Activated T-cell treated with anti-CD3 and anti-CD28 coated beads, Interleukin-2, amount 50 U/mL, for 72 hours (primary cell): ENCODE results near the gene RYR2. TPM values are rescaled to one million over a fixed set of nuclear protein-coding genes. Genes with fewer than 3 reads are reported as not detected.

Experiments used
- ATAC-seq, 2 donors: fragments of 150-1000 bp; cut with Tn5 transposase; replicated peaks in 1 of 2; 2 replicates each; pipeline ENCODE4 v1.10.0; 2021; ENCODE audit warnings: moderate library complexity in 2 of 2, mild to moderate bottlenecking in 1 of 2
- DNase-seq, 2 donors: peaks; one replicate each; pipeline ENCODE4 v3.0.0; 2021 to 2022; ENCODE audit warnings: mixed read lengths in 1 of 2
- H3K27ac Mint-ChIP-seq: one replicate; pipeline ENCODE4 v1.8.0; 2022; ENCODE audit warnings: mild to moderate bottlenecking, moderate library complexity, mixed read lengths
- H3K27me3 Mint-ChIP-seq: one replicate; pipeline ENCODE4 v1.8.0; 2022; ENCODE audit warnings: low read depth, mixed read lengths
- H3K36me3 Mint-ChIP-seq, 2 donors: one replicate each; pipeline ENCODE4 v1.8.0; 2022; ENCODE audit warnings: mixed read lengths in 2 of 2, mild to moderate bottlenecking in 1 of 2; ENCODE audit not compliant: insufficient read depth in 2 of 2
- H3K4me1 Mint-ChIP-seq: one replicate; pipeline ENCODE4 v1.8.0; 2022; ENCODE audit warnings: low read depth, mixed read lengths
- H3K4me3 Mint-ChIP-seq, 2 donors: one replicate each; pipeline ENCODE4 v1.8.0; 2022; ENCODE audit warnings: mild to moderate bottlenecking in 2 of 2, mixed read lengths in 2 of 2, moderate library complexity in 2 of 2
- H3K9me3 Mint-ChIP-seq, 2 donors: one replicate each; pipeline ENCODE4 v1.8.0; 2022; ENCODE audit warnings: mixed read lengths in 2 of 2
- total RNA-seq, 2 donors: library from RNA; stranded (reverse); gene quantifications; one replicate each; pipeline ENCODE4 v1.2.3, GENCODE V29; 2022

Gene RYR2
- total RNA-seq, result under 1 TPM; 0.02 to 0.19 TPM

DNA sequence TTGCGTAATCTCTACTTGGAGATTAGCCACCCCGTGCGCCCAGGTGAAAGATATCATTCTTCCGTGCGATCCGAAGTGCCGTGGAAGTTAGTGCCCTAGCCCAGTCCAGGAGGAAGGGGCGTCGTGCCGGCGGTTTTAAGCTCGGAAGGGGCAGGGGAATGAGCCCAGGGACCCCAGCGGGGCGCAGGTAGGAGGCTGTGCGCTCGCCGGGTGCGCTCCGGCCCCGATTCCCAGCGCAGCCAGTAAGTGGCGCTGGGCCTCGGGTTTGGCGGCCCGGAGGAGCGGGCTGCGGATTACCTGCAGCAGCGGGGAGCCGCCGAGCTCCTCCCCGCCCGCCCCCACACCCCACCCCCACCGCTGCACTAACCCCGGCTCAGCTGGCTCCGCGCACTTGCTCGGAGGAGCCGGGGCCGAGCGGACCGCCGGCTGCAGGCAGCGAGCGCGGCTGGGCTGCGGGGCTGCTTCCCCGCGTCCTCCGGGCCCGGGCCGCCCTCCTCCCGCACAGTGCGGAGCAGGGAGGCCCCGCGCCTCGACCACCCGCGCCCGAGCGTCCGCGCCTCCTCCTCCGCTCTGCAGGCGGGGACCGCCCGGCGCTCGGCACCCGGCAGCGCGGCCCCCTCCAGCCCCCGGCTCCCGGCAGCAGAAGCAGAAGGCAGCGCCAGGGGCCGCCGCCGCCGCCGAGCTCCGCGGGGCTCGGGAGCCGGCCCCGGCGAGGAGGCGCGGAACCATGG lies at the start of gene RYR2:
TSS of gene RYR2 (plus strand) at position 390 of the 731 bp plus-strand sequence. CDS start at position 728, 338 bp downstream.
- Mint-ChIP-seq H3K4me3 (peak within 1 kb of the TSS; percentile 73 to 74), H3K9me3 (no peaks in the 10 kb centered on the region), H3K27me3 (peaks cover 30% of the 10 kb centered on the region), H3K36me3 (no peaks in the 10 kb centered on the region), H3K27ac (peak within 1 kb of the TSS; percentile 35), H3K4me1 (peaks cover 10% of the 10 kb centered on the region)
- DNase-seq (peak; percentile 18 to 21), ATAC-seq (peak; percentile 51 to 55)

DNA sequence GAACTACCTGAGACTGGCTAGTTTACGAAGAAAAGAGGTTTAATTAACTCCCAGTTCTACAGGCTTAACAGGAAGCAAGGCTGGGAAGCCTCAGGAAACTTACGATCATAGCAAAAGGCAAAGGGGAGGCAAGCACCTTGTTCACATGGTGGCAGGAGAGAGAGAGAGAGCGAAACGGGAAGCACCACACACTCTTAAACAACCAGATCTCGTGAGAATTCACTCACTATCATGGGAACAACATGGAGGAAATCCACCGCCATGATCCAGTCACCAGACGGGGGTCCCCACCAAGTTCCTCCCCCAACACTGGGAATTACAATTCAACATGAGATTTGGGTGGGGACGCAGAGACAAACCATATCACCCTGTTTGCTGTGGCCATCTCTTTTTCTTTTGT lies 49.5 kb upstream of the RYR2 start:
- H3K4me3 Mint-ChIP-seq, result no peak overlapping the region
- no peaks in the 10 kb centered on the region for H3K36me3 Mint-ChIP-seq
- DNase-seq, result no peak
- H3K4me1 Mint-ChIP-seq, result no peaks in the 10 kb centered on the region
- H3K27me3 Mint-ChIP-seq, result peaks cover 4% of the 10 kb centered on the region
- no peak for ATAC-seq
- peaks cover 7 to 8% of the 10 kb centered on the region in 2 donors for H3K9me3 Mint-ChIP-seq
- H3K27ac Mint-ChIP-seq, result no peak overlapping the region

DNA sequence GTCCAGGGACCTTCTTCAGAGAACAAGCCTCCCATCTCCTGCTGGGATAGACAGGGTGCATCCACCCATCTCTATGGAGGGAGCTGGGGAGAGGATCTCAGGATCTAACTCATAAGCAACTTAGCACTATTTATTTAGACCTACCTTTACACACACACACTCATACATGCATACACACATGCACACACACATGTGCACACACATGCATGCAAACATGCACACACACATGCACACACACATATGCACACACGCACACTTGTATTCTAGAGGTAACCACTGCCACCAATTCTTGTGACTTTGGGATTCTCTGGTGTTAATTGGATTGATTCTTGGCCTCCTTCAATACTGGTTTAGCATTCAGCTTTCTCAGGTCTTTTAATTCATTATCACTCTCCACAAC lies 47.5 kb upstream of the RYR2 start:
- Mint-ChIP-seq H3K4me3 (no peak overlapping the region), H3K9me3 (peaks cover 4 to 6% of the 10 kb centered on the region in 2 donors), H3K36me3 (no peaks in the 10 kb centered on the region), H3K27me3 (peaks cover 4% of the 10 kb centered on the region), H3K27ac (no peak overlapping the region), H3K4me1 (no peaks in the 10 kb centered on the region)
- ATAC-seq, result no peak
- no peak for DNase-seq

DNA sequence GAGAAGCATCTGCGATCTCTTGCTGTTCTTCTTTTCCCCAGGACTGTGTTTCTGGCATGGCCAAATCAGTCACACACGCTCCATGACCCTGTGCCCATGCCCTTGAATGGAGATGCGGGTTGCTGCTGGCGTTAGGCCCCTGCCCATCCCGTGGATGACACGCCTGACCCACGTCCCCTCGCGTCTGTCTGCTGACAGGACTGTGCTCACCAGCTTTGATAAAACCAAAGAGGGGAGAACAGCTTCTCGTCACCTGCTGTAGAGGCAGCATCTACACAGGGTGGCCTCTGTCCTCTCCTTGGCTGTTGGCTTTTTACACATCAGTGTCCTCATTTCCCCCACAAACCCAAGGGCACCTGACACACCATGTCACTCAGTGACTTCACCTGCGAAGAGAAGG lies 44.6 kb upstream of the RYR2 start:
- Mint-ChIP-seq H3K36me3 (no peaks in the 10 kb centered on the region), H3K27me3 (peaks cover 1% of the 10 kb centered on the region), H3K9me3 (peaks cover 0 to 3% of the 10 kb centered on the region in 2 donors), H3K4me3 (no peak overlapping the region), H3K27ac (no peak overlapping the region), H3K4me1 (no peaks in the 10 kb centered on the region)
- DNase-seq, result no peak
- ATAC-seq, result no peak

DNA sequence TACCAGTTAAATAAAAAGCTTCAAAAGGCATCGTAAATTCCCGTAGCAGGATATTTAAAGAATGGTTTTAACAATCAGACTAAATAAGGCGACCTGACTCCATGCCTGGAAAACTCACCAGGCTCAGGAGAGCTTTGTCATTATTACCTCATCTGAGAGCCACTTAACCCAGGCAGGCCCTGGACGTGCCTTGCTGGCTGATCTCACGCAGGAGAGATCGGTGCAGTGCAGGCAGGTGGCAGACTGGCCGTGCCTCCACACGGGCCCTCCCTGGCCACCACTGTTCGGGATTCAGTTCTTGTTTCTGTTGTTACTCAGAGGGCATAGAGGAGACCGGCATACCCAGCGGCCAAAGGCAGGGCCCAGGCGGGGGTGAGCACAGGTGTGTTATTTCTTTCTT lies 44.1 kb upstream of the RYR2 start:
- no peaks in the 10 kb centered on the region for H3K27me3 Mint-ChIP-seq
- no peaks in the 10 kb centered on the region for H3K4me1 Mint-ChIP-seq
- H3K27ac Mint-ChIP-seq, result no peak overlapping the region
- H3K9me3 Mint-ChIP-seq, result peaks cover 0 to 2% of the 10 kb centered on the region in 2 donors
- ATAC-seq (no peak), DNase-seq (no peak)
- no peak overlapping the region for H3K4me3 Mint-ChIP-seq
- no peaks in the 10 kb centered on the region for H3K36me3 Mint-ChIP-seq

DNA sequence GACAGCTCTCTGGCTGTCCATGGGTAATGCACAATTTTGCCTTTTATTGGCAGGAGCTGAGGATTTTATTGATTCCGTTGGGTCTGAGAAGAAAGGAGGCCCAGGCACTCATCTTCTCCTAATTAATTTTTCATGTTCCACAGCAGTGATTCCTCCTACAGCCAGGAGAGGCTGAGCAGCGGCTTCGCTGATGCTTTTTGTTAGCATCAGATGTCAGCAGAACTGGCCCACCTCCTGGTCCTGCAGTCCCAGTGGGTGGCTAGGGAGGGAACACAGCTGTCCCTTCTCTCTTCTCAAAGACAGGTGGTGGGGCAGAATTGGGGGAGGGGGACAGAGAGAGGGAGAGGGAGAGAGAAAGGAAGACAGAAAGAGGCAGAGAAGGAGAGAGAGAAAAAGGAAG lies 43.4 kb upstream of the RYR2 start:
- Mint-ChIP-seq H3K36me3 (no peaks in the 10 kb centered on the region), H3K4me1 (no peaks in the 10 kb centered on the region), H3K27ac (no peak overlapping the region), H3K4me3 (no peak overlapping the region), H3K9me3 (peaks cover 0 to 2% of the 10 kb centered on the region in 2 donors), H3K27me3 (no peaks in the 10 kb centered on the region)
- DNase-seq (no peak), ATAC-seq (no peak)

DNA sequence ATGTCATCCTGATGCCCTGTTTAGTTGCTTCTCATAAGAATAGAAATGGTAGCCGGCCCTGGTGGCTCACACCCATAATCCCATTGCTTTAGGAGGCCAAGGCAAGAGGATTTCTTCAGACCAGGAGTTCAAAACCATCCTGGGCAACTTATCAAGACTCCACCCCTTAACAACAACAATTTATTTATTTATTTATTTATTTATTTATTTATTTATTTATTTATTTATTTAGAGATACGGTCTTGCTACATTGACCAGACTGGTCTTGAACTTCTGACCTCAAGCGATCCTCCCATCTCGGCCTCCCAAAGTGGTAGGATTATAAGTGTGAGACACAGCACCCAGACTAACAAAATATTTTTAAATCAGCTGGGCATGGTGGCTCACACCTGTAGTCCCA lies 41.8 kb upstream of the RYR2 start:
- peaks cover 0 to 2% of the 10 kb centered on the region in 2 donors for H3K9me3 Mint-ChIP-seq
- no peaks in the 10 kb centered on the region for H3K36me3 Mint-ChIP-seq
- DNase-seq, result no peak
- no peak for ATAC-seq
- no peaks in the 10 kb centered on the region for H3K27me3 Mint-ChIP-seq
- no peaks in the 10 kb centered on the region for H3K4me1 Mint-ChIP-seq
- H3K27ac Mint-ChIP-seq, result no peak overlapping the region
- H3K4me3 Mint-ChIP-seq, result no peak overlapping the region

DNA sequence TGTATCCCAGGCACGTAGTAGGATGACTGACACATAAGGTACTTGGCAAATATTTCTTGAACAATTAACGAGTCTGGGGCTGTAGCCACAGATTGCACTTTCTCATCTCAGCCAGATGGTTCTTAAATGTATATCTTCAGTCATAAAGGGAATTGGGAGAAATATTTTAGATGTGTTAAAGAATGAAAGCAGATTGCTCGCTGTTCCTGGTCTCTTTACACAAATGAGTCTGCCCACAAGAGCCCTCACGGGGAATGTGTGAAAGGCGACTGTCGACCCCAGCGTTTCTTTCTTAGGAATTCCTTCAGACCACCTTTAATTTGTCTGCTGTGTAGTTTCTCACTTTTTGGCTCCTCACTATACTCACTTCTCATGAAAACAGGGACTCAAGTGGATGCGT lies 38.5 kb upstream of the RYR2 start:
- DNase-seq (no peak), ATAC-seq (no peak)
- Mint-ChIP-seq H3K36me3 (no peaks in the 10 kb centered on the region), H3K27me3 (no peaks in the 10 kb centered on the region), H3K4me3 (no peak overlapping the region), H3K9me3 (peaks cover 0 to 2% of the 10 kb centered on the region in 2 donors), H3K27ac (no peak overlapping the region), H3K4me1 (no peaks in the 10 kb centered on the region)

DNA sequence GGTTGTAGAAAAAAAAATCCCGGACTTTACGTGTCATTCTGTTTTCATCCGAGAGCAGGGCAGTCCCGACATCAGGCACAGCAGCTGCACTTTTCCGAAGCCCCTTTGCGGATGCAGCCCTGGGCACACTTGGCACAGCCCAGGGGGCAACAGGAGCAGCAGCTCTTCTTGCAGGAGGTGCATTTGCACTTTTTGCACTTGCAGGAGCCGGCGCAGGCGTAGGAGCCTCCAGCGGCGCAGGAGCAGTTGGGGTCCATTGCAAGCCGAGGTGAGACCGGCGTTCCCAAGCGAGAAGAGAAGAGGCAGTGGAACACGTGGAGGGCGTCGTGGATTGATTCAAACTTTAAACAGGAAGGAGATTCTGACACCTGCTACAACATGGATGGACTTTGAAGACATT lies 37.9 kb upstream of the RYR2 start, which contains the start of gene MT1HL1:
TSS of gene MT1HL1 (minus strand) at position 326 of the 400 bp plus-strand sequence. CDS start at position 257, 69 bp downstream.
- no peaks in the 10 kb centered on the region for H3K4me1 Mint-ChIP-seq
- H3K36me3 Mint-ChIP-seq, result no peaks in the 10 kb centered on the region
- ATAC-seq, result no peak
- no peak for DNase-seq
- H3K9me3 Mint-ChIP-seq, result peaks cover 0 to 2% of the 10 kb centered on the region in 2 donors
- no peak within 1 kb of the TSS for H3K27ac Mint-ChIP-seq
- H3K27me3 Mint-ChIP-seq, result peaks cover 2% of the 10 kb centered on the region
- H3K4me3 Mint-ChIP-seq, result no peak within 1 kb of the TSS

DNA sequence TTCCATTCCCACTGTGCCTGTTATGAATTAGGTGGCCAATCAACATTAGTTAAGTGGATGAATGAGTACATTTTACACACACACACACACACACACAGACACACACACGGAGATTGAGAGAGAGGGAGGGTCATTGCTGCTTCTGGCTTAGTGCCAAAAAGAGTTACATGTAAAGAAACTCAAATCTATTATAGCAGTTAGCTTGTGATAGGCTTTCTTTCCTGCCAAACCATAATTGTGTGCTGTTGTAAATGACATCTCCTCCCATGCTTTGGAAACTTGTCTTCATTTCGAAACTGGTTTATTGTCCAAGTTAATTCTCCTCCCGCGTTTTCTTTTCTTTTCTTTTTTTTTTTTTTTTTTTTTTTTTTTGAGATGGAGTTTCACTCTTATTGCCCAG lies 36.3 kb upstream of the RYR2 start:
- Mint-ChIP-seq H3K4me1 (no peaks in the 10 kb centered on the region), H3K27ac (no peak overlapping the region), H3K4me3 (no peak overlapping the region), H3K36me3 (no peaks in the 10 kb centered on the region), H3K9me3 (peaks cover 0 to 2% of the 10 kb centered on the region in 2 donors), H3K27me3 (peaks cover 6% of the 10 kb centered on the region)
- DNase-seq, result no peak
- no peak for ATAC-seq

DNA sequence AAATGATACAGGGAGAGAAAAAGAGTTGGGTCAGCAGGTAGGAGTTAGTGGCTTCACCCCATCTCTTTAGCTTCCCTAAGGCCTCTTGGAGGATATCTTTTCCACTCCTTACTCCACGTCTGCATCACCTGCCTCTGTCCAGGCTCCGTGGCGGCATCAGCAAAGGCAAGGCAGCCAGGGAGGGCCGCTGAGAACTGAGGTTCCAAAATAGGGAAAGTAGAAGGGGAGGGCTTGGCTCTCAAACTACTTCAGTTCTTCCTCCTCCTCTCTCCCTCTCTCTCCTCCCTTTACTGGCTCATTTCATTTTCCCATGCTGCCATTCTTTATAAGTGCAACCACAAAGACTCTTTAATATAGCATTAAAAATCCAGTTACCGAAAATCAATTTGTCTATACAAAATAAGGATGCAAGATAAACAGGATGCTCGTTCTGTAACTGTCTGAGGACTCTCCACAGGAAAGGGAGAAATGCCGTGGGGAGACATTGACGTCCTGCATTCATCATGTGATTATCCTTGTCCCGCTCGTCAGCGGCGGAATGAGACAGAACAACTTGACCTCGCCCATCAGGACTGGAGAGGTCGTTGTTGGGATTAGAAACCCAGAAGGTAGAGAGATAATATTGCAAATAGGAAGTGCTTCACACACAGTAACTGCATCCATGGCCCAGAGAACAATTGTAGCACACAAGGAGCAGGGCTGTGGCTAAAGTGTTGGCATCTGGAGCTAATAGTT lies 34.7 kb upstream of the RYR2 start:
- no peaks in the 10 kb centered on the region for H3K9me3 Mint-ChIP-seq
- ATAC-seq (no peak), DNase-seq (no peak)
- H3K36me3 Mint-ChIP-seq, result no peaks in the 10 kb centered on the region
- no peaks in the 10 kb centered on the region for H3K4me1 Mint-ChIP-seq
- peaks cover 6% of the 10 kb centered on the region for H3K27me3 Mint-ChIP-seq
- H3K27ac Mint-ChIP-seq, result no peak overlapping the region
- no peak overlapping the region for H3K4me3 Mint-ChIP-seq

DNA sequence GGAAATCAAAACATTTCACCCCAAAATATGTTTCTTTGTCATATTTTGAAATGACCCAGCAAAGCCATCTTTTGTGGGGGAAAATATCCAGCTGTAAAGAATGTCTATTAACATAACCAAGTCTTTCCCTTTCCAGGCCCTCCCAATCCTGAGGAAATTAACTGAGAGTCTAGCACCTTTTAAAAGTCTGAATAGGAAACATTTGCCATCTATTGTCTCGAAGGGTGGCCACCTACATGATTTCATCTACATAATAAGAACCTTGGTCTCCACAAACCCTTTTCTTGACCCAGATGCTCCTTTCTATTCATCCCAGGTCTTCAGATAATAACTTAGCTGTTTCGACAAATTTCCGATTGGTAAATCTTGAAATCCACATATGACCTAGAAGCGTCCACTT lies 32.4 kb upstream of the RYR2 start:
- peaks cover 6% of the 10 kb centered on the region for H3K27me3 Mint-ChIP-seq
- no peak overlapping the region for H3K4me3 Mint-ChIP-seq
- H3K36me3 Mint-ChIP-seq, result no peaks in the 10 kb centered on the region
- no peaks in the 10 kb centered on the region for H3K4me1 Mint-ChIP-seq
- ATAC-seq (no peak), DNase-seq (no peak)
- no peak overlapping the region for H3K27ac Mint-ChIP-seq
- H3K9me3 Mint-ChIP-seq, result no peaks in the 10 kb centered on the region

DNA sequence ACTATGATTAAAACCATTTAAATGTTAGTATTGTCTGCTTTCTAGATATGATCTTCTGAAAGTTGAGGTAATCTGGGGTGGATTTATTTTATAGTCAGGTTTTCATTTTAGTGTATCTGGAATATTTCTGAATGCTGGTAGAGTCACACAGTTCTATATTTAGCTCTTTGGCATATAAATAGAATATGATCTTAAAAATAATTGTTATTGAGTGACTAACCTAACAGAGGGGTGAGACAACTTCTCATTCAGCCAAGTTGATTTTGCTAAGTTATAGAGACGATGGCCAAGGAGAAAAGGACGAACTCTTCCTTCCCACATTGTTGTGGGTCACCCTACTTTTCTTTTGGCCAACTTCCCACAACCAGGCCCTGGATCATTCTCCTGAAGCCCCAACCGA lies 30.6 kb upstream of the RYR2 start:
- no peaks in the 10 kb centered on the region for H3K9me3 Mint-ChIP-seq
- ATAC-seq, result no peak
- no peaks in the 10 kb centered on the region for H3K36me3 Mint-ChIP-seq
- H3K4me3 Mint-ChIP-seq, result no peak overlapping the region
- no peak for DNase-seq
- H3K27ac Mint-ChIP-seq, result no peak overlapping the region
- peaks cover 6% of the 10 kb centered on the region for H3K27me3 Mint-ChIP-seq
- H3K4me1 Mint-ChIP-seq, result no peaks in the 10 kb centered on the region
